Osteoblast (primary cell): ENCODE data around the gene EFNB2. TPM values are rescaled to one million over a fixed set of nuclear protein-coding genes. Genes with fewer than 3 reads are reported as not detected.

Source experiments
- DNase-seq: peaks from one replicate; pipeline ENCODE4 v3.0.0; 2011; ENCODE audit warnings: low spot score, mixed read lengths; ENCODE audit not compliant: insufficient read length; ENCODE audit errors: missing footprints
- H2AFZ ChIP-seq: 2 replicates; pipeline ENCODE4 v1.6.0; 2011; ENCODE audit warnings: mild to moderate bottlenecking, low read length
- H3K27ac ChIP-seq: 2 replicates; pipeline ENCODE4 v1.5.1; 2011; ENCODE audit warnings: mild to moderate bottlenecking, low read depth, low read length, moderate library complexity
- H3K27me3 ChIP-seq: 2 replicates; pipeline ENCODE4 v1.6.0; 2012; ENCODE audit warnings: mild to moderate bottlenecking, control low read depth, inconsistent platforms, low read length, moderate library complexity; ENCODE audit not compliant: insufficient read depth
- H3K36me3 ChIP-seq: 2 replicates; pipeline ENCODE4 v1.5.1; 2011; ENCODE audit warnings: mild to moderate bottlenecking, low read length, control low read depth, moderate library complexity; ENCODE audit not compliant: insufficient read depth
- H3K4me1 ChIP-seq: 2 replicates; pipeline ENCODE4 v1.5.1; 2011; ENCODE audit warnings: mild to moderate bottlenecking, low read length, control low read depth, moderate library complexity; ENCODE audit not compliant: insufficient read depth
- H3K4me2 ChIP-seq: 2 replicates; pipeline ENCODE4 v1.6.0; 2011; ENCODE audit warnings: mild to moderate bottlenecking, low read length; ENCODE audit not compliant: insufficient read depth
- H3K4me3 ChIP-seq: fragments of 200-600 bp; sonication (generic); 3 replicates; pipeline ENCODE4 v1.5.1; 2012; ENCODE audit warnings: mild to moderate bottlenecking, low read length, inconsistent platforms; ENCODE audit not compliant: insufficient read depth
- H3K79me2 ChIP-seq: 2 replicates; pipeline ENCODE4 v1.6.0; 2012; ENCODE audit warnings: mild to moderate bottlenecking, low read length, control low read depth, inconsistent platforms; ENCODE audit not compliant: insufficient read depth
- H3K9me3 ChIP-seq: 2 replicates; pipeline ENCODE4 v1.5.1; 2011; ENCODE audit warnings: low read depth, low read length, control low read depth
- H4K20me1 ChIP-seq: 2 replicates; pipeline ENCODE4 v1.6.0; 2012; ENCODE audit warnings: mild to moderate bottlenecking, low read length, control low read depth; ENCODE audit not compliant: insufficient read depth
- total RNA-seq: library from RNA; depleted of rRNA; stranded (reverse); fragments of >200 nt; gene quantifications from 2 replicates; pipeline ENCODE4 v1.2.3, GENCODE V29; 2012
- TF ChIP-seq, protein P1 (sequence below): IDR thresholded peaks from 2 replicates; pipeline ENCODE4 v1.5.1; 2011; ENCODE audit warnings: mild to moderate bottlenecking, low read depth, low read length, moderate library complexity; ENCODE audit errors: extremely low read depth

The EFNB2 gene
- total RNA-seq, 1 donor: 17.0 TPM

GRCh38 chr13:106533943-106534638 is 1.4 kb downstream of the EFNB2 start:
- Histone ChIP-seq H3K4me2 (peak overlapping the region; percentile 90), H3K27ac (peak overlapping the region; percentile 33), H4K20me1 (peaks cover 9% of the 10 kb centered on the region), H3K4me3 (peak overlapping the region; percentile 85), H3K79me2 (peaks cover 56% of the 10 kb centered on the region), H3K27me3 (no peaks in the 10 kb centered on the region), H3K4me1 (peaks cover 11% of the 10 kb centered on the region), H2AFZ (peak overlapping the region; percentile 90), H3K36me3 (no peaks in the 10 kb centered on the region), H3K9me3 (no peaks in the 10 kb centered on the region)
- TF ChIP-seq, protein P1, sequence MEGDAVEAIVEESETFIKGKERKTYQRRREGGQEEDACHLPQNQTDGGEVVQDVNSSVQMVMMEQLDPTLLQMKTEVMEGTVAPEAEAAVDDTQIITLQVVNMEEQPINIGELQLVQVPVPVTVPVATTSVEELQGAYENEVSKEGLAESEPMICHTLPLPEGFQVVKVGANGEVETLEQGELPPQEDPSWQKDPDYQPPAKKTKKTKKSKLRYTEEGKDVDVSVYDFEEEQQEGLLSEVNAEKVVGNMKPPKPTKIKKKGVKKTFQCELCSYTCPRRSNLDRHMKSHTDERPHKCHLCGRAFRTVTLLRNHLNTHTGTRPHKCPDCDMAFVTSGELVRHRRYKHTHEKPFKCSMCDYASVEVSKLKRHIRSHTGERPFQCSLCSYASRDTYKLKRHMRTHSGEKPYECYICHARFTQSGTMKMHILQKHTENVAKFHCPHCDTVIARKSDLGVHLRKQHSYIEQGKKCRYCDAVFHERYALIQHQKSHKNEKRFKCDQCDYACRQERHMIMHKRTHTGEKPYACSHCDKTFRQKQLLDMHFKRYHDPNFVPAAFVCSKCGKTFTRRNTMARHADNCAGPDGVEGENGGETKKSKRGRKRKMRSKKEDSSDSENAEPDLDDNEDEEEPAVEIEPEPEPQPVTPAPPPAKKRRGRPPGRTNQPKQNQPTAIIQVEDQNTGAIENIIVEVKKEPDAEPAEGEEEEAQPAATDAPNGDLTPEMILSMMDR: peak; percentile 4
- peak; percentile 95 for DNase-seq

GRCh38 chr13:106533101-106533942 is 2.1 kb downstream of the EFNB2 start:
- H3K4me1 ChIP-seq: peaks cover 11% of the 10 kb centered on the region
- peaks cover 9% of the 10 kb centered on the region for H4K20me1 ChIP-seq
- DNase-seq: peak; percentile 97

GRCh38 chr13:106532111-106532929 is 3.1 kb downstream of the EFNB2 start:
- H3K27ac ChIP-seq: peak overlapping the region; percentile 27
- no peak for DNase-seq
- peak overlapping the region; percentile 90 for H3K4me2 ChIP-seq
- peaks cover 11% of the 10 kb centered on the region for H3K4me1 ChIP-seq
- H4K20me1 ChIP-seq: peaks cover 6% of the 10 kb centered on the region
- no peaks in the 10 kb centered on the region for H3K9me3 ChIP-seq
- H3K27me3 ChIP-seq: no peaks in the 10 kb centered on the region
- TF ChIP-seq, protein P1: no peak
- peaks cover 74% of the 10 kb centered on the region for H3K79me2 ChIP-seq
- H3K4me3 ChIP-seq: peak overlapping the region; percentile 85
- H3K36me3 ChIP-seq: peaks cover 3% of the 10 kb centered on the region
- H2AFZ ChIP-seq: peak overlapping the region; percentile 70

More at GRCh38 chr13:106533101-106533942, 2.1 kb downstream of the EFNB2 start:
- Histone ChIP-seq H3K27ac (peak overlapping the region; percentile 33), H3K79me2 (peaks cover 64% of the 10 kb centered on the region), H3K4me2 (peak overlapping the region; percentile 90), H3K4me3 (peak overlapping the region; percentile 85), H3K27me3 (no peaks in the 10 kb centered on the region), H2AFZ (peak overlapping the region; percentile 90), H3K9me3 (no peaks in the 10 kb centered on the region), H3K36me3 (no peaks in the 10 kb centered on the region)
- TF ChIP-seq, protein P1: peak; percentile 61
